ENCODE data around the gene TOR1AIP1. TPM values are rescaled to one million over a fixed set of nuclear protein-coding genes. Genes with fewer than 3 reads are reported as not detected.

TOR1AIP1 gene
- total RNA-seq, 1 experiment from 2014 or later: 21.3 TPM

DNA sequence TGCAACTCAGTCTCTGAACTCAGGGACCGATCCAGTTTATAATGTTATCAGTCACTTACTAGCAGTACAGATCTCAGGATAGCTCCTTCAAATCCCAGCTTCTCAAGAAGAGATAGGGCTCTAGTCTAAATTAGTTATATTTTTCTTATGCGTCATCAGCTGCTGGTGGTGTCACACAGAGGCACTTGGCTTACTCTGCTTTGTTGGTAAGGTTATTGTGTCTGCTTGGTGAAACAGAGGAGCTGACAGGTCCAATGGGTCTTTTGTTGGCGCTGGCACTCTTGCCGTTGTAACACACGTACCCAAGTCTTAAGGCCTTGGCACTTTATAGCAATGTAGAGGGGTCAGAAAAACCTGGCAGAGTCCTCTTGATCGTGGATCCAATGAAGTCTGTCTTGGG, 16.7 kb upstream of the TOR1AIP1 start:
- H3K9me2 ChIP-seq (replicated peaks; ENCODE audit: low read length): no peaks in the 10 kb centered on the region
- intact Hi-C loops (cut with micrococcal nuclease): loop anchor here (5.0 kb wide), 1 partner anchor 87 kb away; the partner anchor contains the start of gene CEP350
- no peak for ATAC-seq
- H3K4me2 ChIP-seq (ENCODE audit: low read length): no peak overlapping the region
- no peaks in the 10 kb centered on the region for H4K20me1 ChIP-seq (ENCODE audit: low read length)
- H3K9ac ChIP-seq (ENCODE audit: low read length): no peak overlapping the region
- H3K27me3 ChIP-seq (ENCODE audit: low read length): no peaks in the 10 kb centered on the region
- H3K4me3 ChIP-seq (ENCODE audit: low read length): no peak overlapping the region
- DNase-seq: no peak
- POLR2A ChIA-PET (ENCODE audit: unreplicated experiment): no interaction called here
- TF ChIP-seq EZH2phosphoT487 (IDR thresholded peaks at IDR 0.05; ENCODE audit: borderline replicate concordance, low read length) (no peak), EZH2 (IDR thresholded peaks at IDR 0.05; ENCODE audit: low read length, unreplicated experiment) (no peak)
- TF ChIP-seq, protein P1, sequence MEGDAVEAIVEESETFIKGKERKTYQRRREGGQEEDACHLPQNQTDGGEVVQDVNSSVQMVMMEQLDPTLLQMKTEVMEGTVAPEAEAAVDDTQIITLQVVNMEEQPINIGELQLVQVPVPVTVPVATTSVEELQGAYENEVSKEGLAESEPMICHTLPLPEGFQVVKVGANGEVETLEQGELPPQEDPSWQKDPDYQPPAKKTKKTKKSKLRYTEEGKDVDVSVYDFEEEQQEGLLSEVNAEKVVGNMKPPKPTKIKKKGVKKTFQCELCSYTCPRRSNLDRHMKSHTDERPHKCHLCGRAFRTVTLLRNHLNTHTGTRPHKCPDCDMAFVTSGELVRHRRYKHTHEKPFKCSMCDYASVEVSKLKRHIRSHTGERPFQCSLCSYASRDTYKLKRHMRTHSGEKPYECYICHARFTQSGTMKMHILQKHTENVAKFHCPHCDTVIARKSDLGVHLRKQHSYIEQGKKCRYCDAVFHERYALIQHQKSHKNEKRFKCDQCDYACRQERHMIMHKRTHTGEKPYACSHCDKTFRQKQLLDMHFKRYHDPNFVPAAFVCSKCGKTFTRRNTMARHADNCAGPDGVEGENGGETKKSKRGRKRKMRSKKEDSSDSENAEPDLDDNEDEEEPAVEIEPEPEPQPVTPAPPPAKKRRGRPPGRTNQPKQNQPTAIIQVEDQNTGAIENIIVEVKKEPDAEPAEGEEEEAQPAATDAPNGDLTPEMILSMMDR (conservative IDR thresholded peaks at IDR 0.05; ENCODE audit: low read depth, low read length): no peak
- no peaks in the 10 kb centered on the region for H3K4me1 ChIP-seq (ENCODE audit: insufficient read depth, low read length)
- BruUV-seq (replicated peaks): no TSS peak
- no peak overlapping the region for H2AFZ ChIP-seq (ENCODE audit: low read length)
- H3K36me3 ChIP-seq (ENCODE audit: low read depth, low read length): peaks cover 28% of the 10 kb centered on the region
- no peaks in the 10 kb centered on the region for H3K9me3 ChIP-seq (ENCODE audit: low read length)
- H3K79me2 ChIP-seq (ENCODE audit: low read length): peaks cover 18% of the 10 kb centered on the region
- CTCF ChIA-PET: interaction anchor here (0.6 kb wide), 1 partner anchor 182 kb away, joined by 5 read pairs; no protein-coding TSS in a partner anchor
- H3F3A ChIP-seq (ENCODE audit: low read length, unreplicated experiment): no peaks in the 10 kb centered on the region
- no peak overlapping the region for H3K27ac ChIP-seq (ENCODE audit: low read length)

DNA sequence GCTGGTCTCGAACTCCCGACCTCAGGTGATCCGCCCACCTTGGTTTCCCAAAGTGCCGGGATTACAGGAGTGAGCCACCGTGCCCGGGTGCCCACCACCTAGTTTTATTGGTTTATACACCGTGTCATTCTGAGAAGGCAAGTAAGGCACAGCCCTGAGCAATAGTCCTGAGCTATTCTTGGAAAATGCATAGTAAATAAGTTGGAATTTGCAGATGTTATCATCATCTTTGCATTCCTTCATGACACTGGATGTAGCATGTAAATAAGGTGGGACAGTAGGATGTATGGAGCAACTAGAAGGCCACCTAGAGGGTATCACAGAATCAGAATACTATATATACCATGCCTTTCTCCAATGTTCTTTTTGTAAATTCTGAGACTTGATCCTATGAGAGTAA, 15.5 kb upstream of the TOR1AIP1 start:
- H4K20me1 ChIP-seq (ENCODE audit: low read length): no peaks in the 10 kb centered on the region
- intact Hi-C loops (cut with micrococcal nuclease): loop anchor here (2.0 to 5.0 kb wide), 2 partner anchors 86 to 312 kb away; partner anchors contain the start of gene CEP350
- no peaks in the 10 kb centered on the region for H3F3A ChIP-seq (ENCODE audit: low read length, unreplicated experiment)
- no peaks in the 10 kb centered on the region for H3K9me2 ChIP-seq (replicated peaks; ENCODE audit: low read length)
- no peak for TF ChIP-seq EZH2 (IDR thresholded peaks at IDR 0.05; ENCODE audit: low read length, unreplicated experiment)
- no peak for TF ChIP-seq EZH2phosphoT487 (IDR thresholded peaks at IDR 0.05; ENCODE audit: borderline replicate concordance, low read length)
- TF ChIP-seq, protein P1 (conservative IDR thresholded peaks at IDR 0.05; ENCODE audit: low read depth, low read length): no peak
- no peaks in the 10 kb centered on the region for H3K4me1 ChIP-seq (ENCODE audit: insufficient read depth, low read length)
- DNase-seq (no peak), ATAC-seq (no peak)
- no peak overlapping the region for H3K9ac ChIP-seq (ENCODE audit: low read length)
- no peak overlapping the region for H3K27ac ChIP-seq (ENCODE audit: low read length)
- no peaks in the 10 kb centered on the region for H3K9me3 ChIP-seq (ENCODE audit: low read length)
- CTCF ChIA-PET: no interaction called here
- no TSS peak for BruUV-seq (replicated peaks)
- peaks cover 30% of the 10 kb centered on the region for H3K79me2 ChIP-seq (ENCODE audit: low read length)
- no peaks in the 10 kb centered on the region for H3K27me3 ChIP-seq (ENCODE audit: low read length)
- H2AFZ ChIP-seq (ENCODE audit: low read length): no peak overlapping the region
- peaks cover 28% of the 10 kb centered on the region for H3K36me3 ChIP-seq (ENCODE audit: low read depth, low read length)
- no peak overlapping the region for H3K4me2 ChIP-seq (ENCODE audit: low read length)
- no peak overlapping the region for H3K4me3 ChIP-seq (ENCODE audit: low read length)
- POLR2A ChIA-PET (ENCODE audit: unreplicated experiment): no interaction called here

DNA sequence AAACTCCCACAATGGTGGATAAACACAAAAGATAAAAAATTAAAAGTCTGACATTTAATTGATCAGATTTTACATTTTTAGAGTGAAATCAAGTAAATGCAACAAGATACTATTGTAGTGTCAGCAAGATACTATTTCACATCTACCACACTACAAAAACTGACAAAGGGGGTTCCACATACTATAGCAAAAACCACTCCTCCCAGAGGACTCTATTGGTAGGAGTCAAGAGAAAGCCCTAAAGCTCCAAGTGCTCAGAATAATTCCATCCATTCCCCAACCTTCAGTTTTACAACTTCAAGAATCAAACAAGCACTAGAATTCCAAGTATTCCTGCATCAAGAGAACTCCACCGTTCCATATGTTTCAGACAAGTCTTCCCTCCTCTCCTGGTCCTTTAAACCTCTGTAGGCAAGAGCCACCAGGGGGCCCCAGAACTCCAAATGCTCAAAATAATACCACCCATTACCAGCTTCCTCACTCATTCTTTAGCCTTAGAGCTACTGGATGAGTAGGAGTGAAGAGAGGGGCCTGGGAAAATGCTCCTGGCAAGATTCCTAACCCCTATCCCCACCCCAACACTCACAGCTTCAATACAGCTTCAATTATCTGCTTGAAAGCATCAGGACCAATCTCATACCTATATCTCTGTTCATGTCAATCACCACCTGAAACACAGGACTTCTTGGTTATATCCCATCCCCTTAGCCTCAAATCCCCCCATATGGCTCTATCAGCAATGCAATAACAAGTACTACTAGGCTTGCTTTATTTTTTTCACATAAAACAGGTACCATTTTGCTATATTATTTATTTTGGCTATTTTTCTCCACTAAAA, 14.4 kb upstream of the TOR1AIP1 start:
- Histone ChIP-seq H4K20me1 (ENCODE audit: low read length) (no peaks in the 10 kb centered on the region), H3K4me2 (ENCODE audit: low read length) (no peak overlapping the region), H3K79me2 (ENCODE audit: low read length) (peaks cover 41% of the 10 kb centered on the region), H3F3A (ENCODE audit: low read length, unreplicated experiment) (no peaks in the 10 kb centered on the region), H3K4me1 (ENCODE audit: insufficient read depth, low read length) (no peaks in the 10 kb centered on the region), H3K27me3 (ENCODE audit: low read length) (no peaks in the 10 kb centered on the region), H3K9me3 (ENCODE audit: low read length) (no peaks in the 10 kb centered on the region), H2AFZ (ENCODE audit: low read length) (no peak overlapping the region), H3K9me2 (replicated peaks; ENCODE audit: low read length) (no peaks in the 10 kb centered on the region), H3K27ac (ENCODE audit: low read length) (no peak overlapping the region), H3K36me3 (ENCODE audit: low read depth, low read length) (peaks cover 28% of the 10 kb centered on the region), H3K9ac (ENCODE audit: low read length) (no peak overlapping the region), H3K4me3 (ENCODE audit: low read length) (no peak overlapping the region)
- intact Hi-C loops (cut with micrococcal nuclease): loop anchor here (2.0 to 5.0 kb wide), 2 partner anchors 85 to 311 kb away; partner anchors contain the start of gene CEP350
- DNase-seq: peak; percentile 53
- no TSS peak for BruUV-seq (replicated peaks)
- ChIA-PET CTCF (interaction anchor here (0.6 kb wide), 1 partner anchor 59 kb away, joined by 6 read pairs; no protein-coding TSS in a partner anchor), POLR2A (ENCODE audit: unreplicated experiment) (interaction anchor here (0.5 kb wide), 1 partner anchor 208 kb away, joined by 4 read pairs; no protein-coding TSS in a partner anchor)
- no peak for TF ChIP-seq EZH2 (IDR thresholded peaks at IDR 0.05; ENCODE audit: low read length, unreplicated experiment)
- TF ChIP-seq, protein P1 (conservative IDR thresholded peaks at IDR 0.05; ENCODE audit: low read depth, low read length): peak; percentile 83
- no peak for TF ChIP-seq EZH2phosphoT487 (IDR thresholded peaks at IDR 0.05; ENCODE audit: borderline replicate concordance, low read length)
- ATAC-seq: peak; percentile 81
